Activated T-helper 1 cell treated with anti-CD3 and anti-CD28 coated beads, Interleukin-12 subunit alpha, Interleukin-12 subunit beta, Interleukin-2, Interleukin-4 antibody, amounts not matched to agents 30 ng/mL and 10 ng/mL and 1 ng/mL, durations not matched to agents 14 hours and 24 hours and 36 hours (primary cell): ENCODE measurements around the gene HSD17B12. TPM values are rescaled to one million over a fixed set of nuclear protein-coding genes. Genes with fewer than 3 reads are reported as not detected.

Experiments used
- DNase-seq: peaks from one replicate; pipeline ENCODE4 v3.0.0; 2021; ENCODE audit warnings: low spot score
- H3K27ac Mint-ChIP-seq: one replicate; pipeline ENCODE4 v1.8.0; 2021; ENCODE audit warnings: mild to moderate bottlenecking, mixed read lengths
- H3K27me3 Mint-ChIP-seq: one replicate; pipeline ENCODE4 v1.8.0; 2022; ENCODE audit warnings: mild to moderate bottlenecking, moderate library complexity, mixed read lengths; ENCODE audit not compliant: insufficient read depth
- H3K36me3 Mint-ChIP-seq: one replicate; pipeline ENCODE4 v1.8.0; 2021; ENCODE audit warnings: low read depth, mixed read lengths
- H3K4me1 Mint-ChIP-seq: one replicate; pipeline ENCODE4 v1.8.0; 2021; ENCODE audit warnings: low read depth, mixed read lengths
- H3K4me3 Mint-ChIP-seq: one replicate; pipeline ENCODE4 v1.8.0; 2021; ENCODE audit warnings: mild to moderate bottlenecking, moderate library complexity, mixed read lengths
- H3K9me3 Mint-ChIP-seq: one replicate; pipeline ENCODE4 v1.8.0; 2021; ENCODE audit warnings: mixed read lengths
- intact Hi-C: fragments of 100-400 bp; cut with micrococcal nuclease; formaldehyde crosslinking; loops from one replicate; pipeline ENCODE4 v1.15.1; 2024
- total RNA-seq: library from RNA; stranded (reverse); gene quantifications from 2 replicates; pipeline ENCODE4 v1.2.3, GENCODE V29; 2022

HSD17B12 gene
- total RNA-seq, 1 donor from 2014 or later, result 72.3 TPM

GRCh38 chr11:43871051-43871450 lies 190.5 kb downstream of the HSD17B12 start:
- Mint-ChIP-seq H3K9me3 (peaks cover 6% of the 10 kb centered on the region), H3K27ac (no peak overlapping the region), H3K27me3 (peaks cover 52% of the 10 kb centered on the region), H3K4me1 (peaks cover 22% of the 10 kb centered on the region), H3K36me3 (peaks cover 3% of the 10 kb centered on the region), H3K4me3 (no peak overlapping the region)
- intact Hi-C loops, result no loop called here
- no peak for DNase-seq

- Mint-ChIP-seq H3K27me3 (peaks cover 52% of the 10 kb centered on the region), H3K4me1 (peaks cover 17% of the 10 kb centered on the region)
- intact Hi-C loops, result no loop called here
Measured at GRCh38 chr11:43872995-43873394, 192.5 kb downstream of the HSD17B12 start.

GRCh38 chr11:43874078-43874477 lies 193.5 kb downstream of the HSD17B12 start:
- no peak for DNase-seq
- no peak overlapping the region for H3K27ac Mint-ChIP-seq
- H3K4me1 Mint-ChIP-seq, result peaks cover 8% of the 10 kb centered on the region
- H3K4me3 Mint-ChIP-seq, result no peak overlapping the region
- intact Hi-C loops, result no loop called here
- H3K36me3 Mint-ChIP-seq, result no peaks in the 10 kb centered on the region
- H3K9me3 Mint-ChIP-seq, result peaks cover 3% of the 10 kb centered on the region
- H3K27me3 Mint-ChIP-seq, result peaks cover 54% of the 10 kb centered on the region

More at GRCh38 chr11:43872995-43873394, 192.5 kb downstream of the HSD17B12 start:
- H3K27ac Mint-ChIP-seq, result no peak overlapping the region
- no peak for DNase-seq
- H3K36me3 Mint-ChIP-seq, result no peaks in the 10 kb centered on the region
- no peak overlapping the region for H3K4me3 Mint-ChIP-seq
- H3K9me3 Mint-ChIP-seq, result peaks cover 3% of the 10 kb centered on the region

- Mint-ChIP-seq H3K4me1 (peaks cover 1% of the 10 kb centered on the region), H3K27ac (no peak overlapping the region), H3K9me3 (peaks cover 3% of the 10 kb centered on the region), H3K27me3 (peaks cover 57% of the 10 kb centered on the region), H3K36me3 (no peaks in the 10 kb centered on the region), H3K4me3 (no peak overlapping the region)
- no peak for DNase-seq
- intact Hi-C loops, result no loop called here
Measured at GRCh38 chr11:43874738-43875137, 194.2 kb downstream of the HSD17B12 start.

GRCh38 chr11:43879789-43880639 lies 199.5 kb downstream of the HSD17B12 start:
- Mint-ChIP-seq H3K4me3 (peak overlapping the region; percentile 93), H3K27me3 (peaks cover 16% of the 10 kb centered on the region), H3K9me3 (peaks cover 7% of the 10 kb centered on the region), H3K4me1 (peaks cover 20% of the 10 kb centered on the region), H3K27ac (peak overlapping the region; percentile 62), H3K36me3 (peaks cover 19% of the 10 kb centered on the region)
- DNase-seq, result no peak
- intact Hi-C loops, result loop anchor here (1.0 to 5.0 kb wide), 4 partner anchors 11 to 236 kb away; partner anchors contain the start of genes ACCS and HSD17B12

- Mint-ChIP-seq H3K9me3 (peaks cover 7% of the 10 kb centered on the region), H3K27me3 (peaks cover 10% of the 10 kb centered on the region), H3K4me1 (peaks cover 20% of the 10 kb centered on the region), H3K4me3 (peak within 1 kb of the TSS; percentile 93), H3K27ac (peak within 1 kb of the TSS; percentile 62), H3K36me3 (peaks cover 19% of the 10 kb centered on the region)
- intact Hi-C loops, result loop anchor here (1.0 to 5.0 kb wide), 4 partner anchors 11 to 236 kb away; partner anchors contain the start of genes ACCS and HSD17B12
- peak; percentile 84 for DNase-seq
Measured at GRCh38 chr11:43880640-43881159, 200.2 kb downstream of the HSD17B12 start, which contains the start of gene ALKBH3. ALKBH3 (plus strand) TSS chr11:43880831; CDS start chr11:43882653, 1,822 bp downstream.

- no peaks in the 10 kb centered on the region for H3K4me1 Mint-ChIP-seq
- H3K27me3 Mint-ChIP-seq, result no peaks in the 10 kb centered on the region
- no peak for DNase-seq
- H3K9me3 Mint-ChIP-seq, result no peaks in the 10 kb centered on the region
- H3K4me3 Mint-ChIP-seq, result no peak overlapping the region
- intact Hi-C loops, result no loop called here
- H3K36me3 Mint-ChIP-seq, result peaks cover 39% of the 10 kb centered on the region
- no peak overlapping the region for H3K27ac Mint-ChIP-seq
Measured at GRCh38 chr11:43892851-43893250, 212.3 kb downstream of the HSD17B12 start.

GRCh38 chr11:43894546-43894945 lies 214.0 kb downstream of the HSD17B12 start:
- H3K27ac Mint-ChIP-seq, result no peak overlapping the region
- H3K4me1 Mint-ChIP-seq, result no peaks in the 10 kb centered on the region
- H3K4me3 Mint-ChIP-seq, result no peak overlapping the region
- H3K36me3 Mint-ChIP-seq, result peaks cover 39% of the 10 kb centered on the region
- H3K27me3 Mint-ChIP-seq, result no peaks in the 10 kb centered on the region
- intact Hi-C loops, result no loop called here
- no peak for DNase-seq
- no peaks in the 10 kb centered on the region for H3K9me3 Mint-ChIP-seq

GRCh38 chr11:43895601-43896000 lies 215.1 kb downstream of the HSD17B12 start:
- no peaks in the 10 kb centered on the region for H3K9me3 Mint-ChIP-seq
- DNase-seq, result no peak
- intact Hi-C loops, result no loop called here
- no peaks in the 10 kb centered on the region for H3K27me3 Mint-ChIP-seq
- H3K27ac Mint-ChIP-seq, result no peak overlapping the region
- H3K36me3 Mint-ChIP-seq, result peaks cover 34% of the 10 kb centered on the region
- H3K4me1 Mint-ChIP-seq, result no peaks in the 10 kb centered on the region
- no peak overlapping the region for H3K4me3 Mint-ChIP-seq

GRCh38 chr11:43898574-43898973 lies 218.0 kb downstream of the HSD17B12 start:
- intact Hi-C loops, result no loop called here
- Mint-ChIP-seq H3K9me3 (no peaks in the 10 kb centered on the region), H3K36me3 (peaks cover 36% of the 10 kb centered on the region), H3K4me1 (no peaks in the 10 kb centered on the region), H3K4me3 (no peak overlapping the region), H3K27me3 (no peaks in the 10 kb centered on the region), H3K27ac (no peak overlapping the region)
- DNase-seq, result no peak

- intact Hi-C loops, result no loop called here
- no peak overlapping the region for H3K4me3 Mint-ChIP-seq
- H3K4me1 Mint-ChIP-seq, result no peaks in the 10 kb centered on the region
- DNase-seq, result no peak
- no peaks in the 10 kb centered on the region for H3K27me3 Mint-ChIP-seq
- H3K9me3 Mint-ChIP-seq, result no peaks in the 10 kb centered on the region
- peaks cover 36% of the 10 kb centered on the region for H3K36me3 Mint-ChIP-seq
- H3K27ac Mint-ChIP-seq, result no peak overlapping the region
Measured at GRCh38 chr11:43899094-43899493, 218.6 kb downstream of the HSD17B12 start.

- H3K27ac Mint-ChIP-seq, result no peak overlapping the region
- intact Hi-C loops, result no loop called here
- no peaks in the 10 kb centered on the region for H3K9me3 Mint-ChIP-seq
- H3K27me3 Mint-ChIP-seq, result no peaks in the 10 kb centered on the region
- no peak overlapping the region for H3K4me3 Mint-ChIP-seq
- DNase-seq, result no peak
- H3K4me1 Mint-ChIP-seq, result no peaks in the 10 kb centered on the region
- H3K36me3 Mint-ChIP-seq, result peaks cover 37% of the 10 kb centered on the region
Measured at GRCh38 chr11:43901551-43901950, 221.0 kb downstream of the HSD17B12 start.

GRCh38 chr11:43903078-43903477 lies 222.5 kb downstream of the HSD17B12 start:
- no peak overlapping the region for H3K4me3 Mint-ChIP-seq
- H3K9me3 Mint-ChIP-seq, result no peaks in the 10 kb centered on the region
- no peak overlapping the region for H3K27ac Mint-ChIP-seq
- peaks cover 37% of the 10 kb centered on the region for H3K36me3 Mint-ChIP-seq
- H3K27me3 Mint-ChIP-seq, result no peaks in the 10 kb centered on the region
- intact Hi-C loops, result no loop called here
- no peak for DNase-seq
- peaks cover 10% of the 10 kb centered on the region for H3K4me1 Mint-ChIP-seq
